Fibroblast of lung (primary cell): ENCODE measurements around the gene NSMF.

Experiments
- CTCF ChIP-seq, 2 donors: IDR thresholded peaks in 1 of 2; conservative IDR thresholded peaks in 1 of 2; 1 replicate in 1 of 2; 2 replicates in 1 of 2; pipeline ENCODE4 v1.5.1; 2011 to 2012; ENCODE audit warnings: low read length in 2 of 2, control low read depth in 1 of 2, inconsistent platforms in 1 of 2, low read depth in 1 of 2, mild to moderate bottlenecking in 1 of 2
- EZH2 ChIP-seq: IDR thresholded peaks from 2 replicates; pipeline ENCODE4 v1.5.1; 2012; ENCODE audit warnings: low read length, control low read depth, mild to moderate bottlenecking; ENCODE audit errors: missing control alignments

- TF ChIP-seq EZH2 (no peak), CTCF (conservative IDR thresholded peaks at IDR 0.05 in 1 of 2, IDR thresholded peaks at IDR 0.05 in 1 of 2; ENCODE audit: low read depth in 1 of 2, low read length in 2 of 2) (no peak)
Observed at GRCh38 chr9:137494550-137495351, 35.6 kb upstream of the NSMF start.
